ENCODE results near the gene TXK. TPM values are rescaled to one million over a fixed set of nuclear protein-coding genes. Genes with fewer than 3 reads are reported as not detected.

Gene TXK
- total and polyA plus RNA-seq, 2 experiments from 2014 or later = 0.14 to 0.40 TPM

DNA sequence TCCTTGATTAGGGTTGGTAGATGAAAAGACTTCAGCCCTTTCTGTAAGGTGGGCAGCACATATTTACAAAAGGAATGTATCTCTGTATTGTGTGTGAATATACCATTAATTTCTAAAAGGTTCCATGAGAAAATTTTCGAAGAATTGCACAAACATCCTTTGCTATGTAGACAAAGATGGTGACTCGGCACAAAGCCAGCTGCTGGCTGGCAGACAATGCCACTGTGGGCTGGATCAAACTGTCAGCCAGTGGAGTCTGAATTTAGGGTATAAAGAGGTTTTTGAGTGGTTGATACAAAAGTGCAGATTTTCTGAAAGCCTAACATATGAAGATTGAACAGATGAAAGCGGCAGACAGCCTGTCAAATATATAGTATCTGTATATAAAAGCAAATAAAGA, 5.6 kb upstream of the TXK start (continued):
- TF ChIP-seq, protein P1, sequence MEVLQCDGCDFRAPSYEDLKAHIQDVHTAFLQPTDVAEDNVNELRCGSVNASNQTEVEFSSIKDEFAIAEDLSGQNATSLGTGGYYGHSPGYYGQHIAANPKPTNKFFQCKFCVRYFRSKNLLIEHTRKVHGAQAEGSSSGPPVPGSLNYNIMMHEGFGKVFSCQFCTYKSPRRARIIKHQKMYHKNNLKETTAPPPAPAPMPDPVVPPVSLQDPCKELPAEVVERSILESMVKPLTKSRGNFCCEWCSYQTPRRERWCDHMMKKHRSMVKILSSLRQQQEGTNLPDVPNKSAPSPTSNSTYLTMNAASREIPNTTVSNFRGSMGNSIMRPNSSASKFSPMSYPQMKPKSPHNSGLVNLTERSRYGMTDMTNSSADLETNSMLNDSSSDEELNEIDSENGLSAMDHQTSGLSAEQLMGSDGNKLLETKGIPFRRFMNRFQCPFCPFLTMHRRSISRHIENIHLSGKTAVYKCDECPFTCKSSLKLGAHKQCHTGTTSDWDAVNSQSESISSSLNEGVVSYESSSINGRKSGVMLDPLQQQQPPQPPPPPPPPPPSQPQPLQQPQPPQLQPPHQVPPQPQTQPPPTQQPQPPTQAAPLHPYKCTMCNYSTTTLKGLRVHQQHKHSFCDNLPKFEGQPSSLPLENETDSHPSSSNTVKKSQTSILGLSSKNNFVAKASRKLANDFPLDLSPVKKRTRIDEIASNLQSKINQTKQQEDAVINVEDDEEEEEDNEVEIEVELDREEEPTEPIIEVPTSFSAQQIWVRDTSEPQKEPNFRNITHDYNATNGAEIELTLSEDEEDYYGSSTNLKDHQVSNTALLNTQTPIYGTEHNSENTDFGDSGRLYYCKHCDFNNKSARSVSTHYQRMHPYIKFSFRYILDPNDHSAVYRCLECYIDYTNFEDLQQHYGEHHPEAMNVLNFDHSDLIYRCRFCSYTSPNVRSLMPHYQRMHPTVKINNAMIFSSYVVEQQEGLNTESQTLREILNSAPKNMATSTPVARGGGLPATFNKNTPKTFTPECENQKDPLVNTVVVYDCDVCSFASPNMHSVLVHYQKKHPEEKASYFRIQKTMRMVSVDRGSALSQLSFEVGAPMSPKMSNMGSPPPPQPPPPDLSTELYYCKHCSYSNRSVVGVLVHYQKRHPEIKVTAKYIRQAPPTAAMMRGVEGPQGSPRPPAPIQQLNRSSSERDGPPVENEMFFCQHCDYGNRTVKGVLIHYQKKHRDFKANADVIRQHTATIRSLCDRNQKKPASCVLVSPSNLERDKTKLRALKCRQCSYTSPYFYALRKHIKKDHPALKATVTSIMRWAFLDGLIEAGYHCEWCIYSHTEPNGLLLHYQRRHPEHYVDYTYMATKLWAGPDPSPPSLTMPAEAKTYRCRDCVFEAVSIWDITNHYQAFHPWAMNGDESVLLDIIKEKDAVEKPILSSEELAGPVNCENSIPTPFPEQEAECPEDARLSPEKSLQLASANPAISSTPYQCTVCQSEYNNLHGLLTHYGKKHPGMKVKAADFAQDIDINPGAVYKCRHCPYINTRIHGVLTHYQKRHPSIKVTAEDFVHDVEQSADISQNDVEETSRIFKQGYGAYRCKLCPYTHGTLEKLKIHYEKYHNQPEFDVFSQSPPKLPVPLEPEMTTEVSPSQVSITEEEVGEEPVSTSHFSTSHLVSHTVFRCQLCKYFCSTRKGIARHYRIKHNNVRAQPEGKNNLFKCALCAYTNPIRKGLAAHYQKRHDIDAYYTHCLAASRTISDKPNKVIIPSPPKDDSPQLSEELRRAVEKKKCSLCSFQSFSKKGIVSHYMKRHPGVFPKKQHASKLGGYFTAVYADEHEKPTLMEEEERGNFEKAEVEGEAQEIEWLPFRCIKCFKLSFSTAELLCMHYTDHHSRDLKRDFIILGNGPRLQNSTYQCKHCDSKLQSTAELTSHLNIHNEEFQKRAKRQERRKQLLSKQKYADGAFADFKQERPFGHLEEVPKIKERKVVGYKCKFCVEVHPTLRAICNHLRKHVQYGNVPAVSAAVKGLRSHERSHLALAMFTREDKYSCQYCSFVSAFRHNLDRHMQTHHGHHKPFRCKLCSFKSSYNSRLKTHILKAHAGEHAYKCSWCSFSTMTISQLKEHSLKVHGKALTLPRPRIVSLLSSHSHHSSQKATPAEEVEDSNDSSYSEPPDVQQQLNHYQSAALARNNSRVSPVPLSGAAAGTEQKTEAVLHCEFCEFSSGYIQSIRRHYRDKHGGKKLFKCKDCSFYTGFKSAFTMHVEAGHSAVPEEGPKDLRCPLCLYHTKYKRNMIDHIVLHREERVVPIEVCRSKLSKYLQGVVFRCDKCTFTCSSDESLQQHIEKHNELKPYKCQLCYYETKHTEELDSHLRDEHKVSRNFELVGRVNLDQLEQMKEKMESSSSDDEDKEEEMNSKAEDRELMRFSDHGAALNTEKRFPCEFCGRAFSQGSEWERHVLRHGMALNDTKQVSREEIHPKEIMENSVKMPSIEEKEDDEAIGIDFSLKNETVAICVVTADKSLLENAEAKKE (CRISPR knock-in tag; IDR thresholded peaks at IDR 0.05) = no peak
- TF ChIP-seq ZNF114 (CRISPR knock-in tag; IDR thresholded peaks at IDR 0.05) = no peak
- TF ChIP-seq ZNF331 (CRISPR knock-in tag; IDR thresholded peaks at IDR 0.05; ENCODE audit: low read depth) = no peak
- TF ChIP-seq EZH2phosphoT487 (IDR thresholded peaks at IDR 0.05; ENCODE audit: unreplicated experiment) = no peak
- no peak for TF ChIP-seq CTCF (conservative IDR thresholded peaks at IDR 0.05; ENCODE audit: low read depth in 2 of 2)
- no peak for TF ChIP-seq JUNB (IDR thresholded peaks at IDR 0.05; ENCODE audit: unreplicated experiment)
- TF ChIP-seq NANOG (IDR thresholded peaks at IDR 0.05; ENCODE audit: borderline replicate concordance) = no peak
- no peak for TF ChIP-seq POLR2AphosphoS5 (IDR thresholded peaks at IDR 0.05; ENCODE audit: low read depth)
- TF ChIP-seq REST (IDR thresholded peaks at IDR 0.05; ENCODE audit: unreplicated experiment) = no peak
- no peak for TF ChIP-seq STAT1 (IDR thresholded peaks at IDR 0.05; ENCODE audit: unreplicated experiment)

All from GM23338 (cell line).